HG02840 (cell line): ENCODE measurements around the gene ADGRB2.

ENCODE experiments used
- ATAC-seq: cut with Tn5 transposase; IDR thresholded peaks from one replicate; pipeline ENCODE4 v1.9.1; 2021; ENCODE audit warnings: mild to moderate bottlenecking, moderate library complexity, moderate number of reproducible peaks; ENCODE audit not compliant: unreplicated experiment, low FRiP score

Gene ADGRB2

DNA sequence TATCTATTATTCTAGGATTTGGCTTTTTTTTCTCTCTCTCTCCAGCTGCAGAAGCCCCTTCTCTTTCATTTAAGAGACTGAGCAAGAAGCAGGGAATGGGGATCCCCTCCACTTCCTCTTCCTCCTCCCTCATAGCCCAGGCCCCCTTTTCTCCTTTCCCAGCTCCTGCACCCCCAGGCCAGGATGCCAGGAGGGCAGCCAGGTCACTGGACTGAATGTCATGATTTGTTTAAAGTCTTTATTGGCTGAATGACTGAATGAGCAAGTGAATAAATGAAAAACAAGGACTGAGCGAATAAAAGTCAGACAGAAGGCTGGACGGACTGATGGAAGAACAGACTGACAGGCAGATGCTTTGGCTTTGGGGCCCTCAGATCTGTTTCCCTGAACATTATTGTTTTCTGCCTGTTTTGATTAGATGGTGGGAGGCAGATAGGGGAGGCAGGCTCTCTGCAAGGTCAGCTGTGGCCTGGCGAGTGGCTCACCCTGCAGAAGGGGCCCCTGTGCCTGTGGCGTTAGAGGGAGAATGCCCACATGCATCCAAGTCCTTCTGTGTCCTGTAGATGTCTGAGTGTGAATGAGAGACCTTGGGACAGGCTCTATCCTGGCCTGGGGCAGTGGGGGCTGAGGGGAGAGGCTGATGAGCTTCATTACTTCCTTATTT lies 20.3 kb upstream of the ADGRB2 start:
- no peak for ATAC-seq

DNA sequence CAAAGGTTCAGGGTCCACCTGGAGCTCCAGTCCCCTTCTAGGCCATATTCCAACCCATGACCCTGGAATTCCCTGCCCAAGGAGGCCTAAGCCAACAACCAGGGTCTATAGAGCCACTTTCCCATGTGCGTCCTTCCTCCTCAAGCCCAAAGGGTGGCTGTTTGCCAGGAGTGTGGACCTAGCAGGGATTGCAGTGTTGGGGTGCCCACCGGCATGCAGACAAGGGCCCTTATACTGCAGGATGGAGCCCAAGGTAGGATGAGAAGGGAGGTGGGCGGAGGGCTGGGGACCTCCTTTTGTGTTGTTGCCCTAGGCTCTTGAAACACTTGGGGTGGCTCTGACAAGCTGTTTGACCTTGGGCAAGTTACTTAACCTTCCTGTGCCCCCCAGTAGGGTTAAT lies 19.7 kb upstream of the ADGRB2 start:
- no peak for ATAC-seq

DNA sequence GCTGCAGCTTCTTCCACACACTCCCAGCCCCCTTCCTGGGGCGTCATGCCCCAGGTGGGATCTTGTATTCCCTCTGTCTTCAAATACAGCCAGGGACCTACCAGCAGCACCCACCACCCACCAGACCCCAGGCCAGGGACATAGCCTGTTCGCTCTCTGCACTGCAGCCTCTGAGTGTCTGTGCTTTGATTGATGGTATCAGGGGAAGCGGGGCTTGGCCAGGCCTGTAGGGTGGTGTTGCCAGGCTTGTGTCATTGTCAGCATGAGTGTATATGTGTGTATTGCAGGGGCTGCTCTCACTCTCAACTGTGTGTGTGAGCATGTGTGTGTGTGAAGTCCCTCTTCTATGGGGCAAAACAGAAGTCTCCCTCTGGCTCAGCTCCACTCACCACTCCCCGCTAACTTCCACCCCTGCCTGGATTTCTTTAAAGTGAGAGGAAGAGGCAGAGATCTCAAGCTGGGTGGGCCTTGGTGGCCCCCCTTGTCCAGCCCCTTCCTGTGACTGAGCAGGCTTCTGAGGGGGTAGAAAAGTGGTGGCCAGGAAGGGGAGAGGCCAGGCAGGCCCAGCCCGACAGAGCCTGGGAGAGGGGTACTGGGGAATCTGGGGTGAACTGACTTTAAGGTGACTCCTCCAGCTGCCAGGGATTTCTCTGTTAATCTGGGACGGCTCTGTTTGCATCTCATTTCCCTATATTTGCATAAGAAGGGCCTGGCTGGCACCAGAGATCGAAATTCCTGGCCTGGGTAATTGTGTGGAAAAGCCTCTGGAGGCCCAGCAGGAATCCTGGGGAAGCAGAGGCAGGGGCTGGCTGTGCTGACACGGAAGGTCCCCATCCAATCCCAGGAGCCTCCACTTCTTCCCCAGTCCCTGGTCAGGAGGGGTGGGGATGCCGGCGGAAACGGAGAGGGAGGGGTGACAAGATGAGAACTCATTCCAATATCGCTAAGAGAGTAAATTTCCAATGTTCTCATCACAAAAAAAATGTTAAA lies 18.6 kb upstream of the ADGRB2 start:
- no peak for ATAC-seq

DNA sequence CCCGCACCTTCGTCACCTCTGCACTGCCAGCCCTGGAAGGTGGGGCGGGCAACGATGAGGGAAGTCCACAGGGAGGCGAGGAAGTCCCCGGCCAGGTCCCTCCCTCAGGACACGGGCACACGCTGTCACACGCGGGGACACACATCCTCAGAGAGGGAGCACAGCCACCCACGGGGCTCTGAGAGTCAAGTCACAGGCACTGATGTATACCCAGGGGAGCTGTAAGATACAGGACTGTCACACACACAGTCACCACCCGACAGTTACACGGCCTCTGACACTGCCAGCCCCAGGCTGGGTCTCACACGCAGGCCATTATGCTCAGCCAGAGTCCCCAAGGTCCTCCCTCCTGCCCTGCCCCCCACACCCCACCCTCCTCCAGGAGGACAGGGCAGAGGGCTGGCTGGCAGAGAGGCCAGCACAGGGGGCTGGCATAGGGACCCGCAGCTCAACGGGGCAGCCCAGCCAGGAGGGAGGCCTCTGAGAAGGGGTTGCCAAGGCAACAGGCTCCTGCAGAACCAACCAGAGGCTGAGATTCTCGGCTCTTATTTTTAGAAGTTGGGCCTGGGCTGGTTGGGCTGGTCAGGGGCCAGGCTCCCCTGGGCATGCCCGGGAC lies 17.7 kb upstream of the ADGRB2 start:
- no peak for ATAC-seq

DNA sequence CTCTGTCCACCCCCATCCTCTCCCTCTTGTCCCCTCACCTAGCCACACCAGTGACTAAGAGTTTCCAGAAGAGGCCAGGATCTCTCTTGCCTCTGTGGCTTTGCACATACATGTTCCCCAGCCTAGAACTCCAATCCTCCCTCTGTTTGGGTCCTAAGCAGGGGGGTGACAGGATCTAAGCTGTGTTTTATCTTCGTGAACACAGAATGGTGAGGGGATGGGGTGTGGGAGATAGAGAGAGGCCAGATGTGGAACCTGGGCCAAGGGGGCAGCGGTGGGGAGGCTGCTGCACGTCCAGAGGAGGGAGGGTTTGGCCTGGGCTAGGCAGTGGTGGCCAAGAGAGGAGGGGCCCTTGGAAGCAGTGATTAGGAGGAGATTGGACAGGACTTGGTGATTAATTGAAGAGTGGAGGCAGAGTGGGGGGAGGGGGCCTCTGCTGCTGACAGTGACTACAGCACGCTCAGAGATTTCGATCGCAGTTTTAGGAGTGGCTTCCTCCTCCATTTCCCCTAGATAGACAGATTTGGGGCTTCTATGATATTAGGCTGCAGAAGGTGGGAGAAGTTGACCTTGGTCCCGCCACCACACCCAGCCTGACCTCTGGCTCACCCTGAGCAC lies 17.1 kb upstream of the ADGRB2 start:
- ATAC-seq, result no peak

DNA sequence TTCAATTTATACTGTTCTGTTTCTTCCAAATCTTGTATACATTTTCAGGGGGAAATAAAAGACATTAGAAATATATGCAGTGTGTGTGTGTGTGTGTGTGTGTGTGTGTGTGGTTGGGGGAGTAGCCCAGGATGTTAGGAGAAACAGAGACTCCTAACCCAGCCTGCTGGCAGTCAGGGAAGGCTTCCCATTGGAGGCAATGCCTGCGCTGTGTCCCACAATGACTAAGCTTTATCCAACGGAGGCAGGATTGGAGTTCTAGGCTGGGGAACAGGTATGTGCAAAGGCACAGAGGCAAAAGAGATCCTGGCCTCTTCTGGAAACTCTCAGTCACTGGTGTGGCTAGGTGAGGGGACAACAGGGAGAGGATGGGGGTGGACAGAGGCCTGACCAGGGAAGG lies 16.5 kb upstream of the ADGRB2 start:
- ATAC-seq, result no peak

DNA sequence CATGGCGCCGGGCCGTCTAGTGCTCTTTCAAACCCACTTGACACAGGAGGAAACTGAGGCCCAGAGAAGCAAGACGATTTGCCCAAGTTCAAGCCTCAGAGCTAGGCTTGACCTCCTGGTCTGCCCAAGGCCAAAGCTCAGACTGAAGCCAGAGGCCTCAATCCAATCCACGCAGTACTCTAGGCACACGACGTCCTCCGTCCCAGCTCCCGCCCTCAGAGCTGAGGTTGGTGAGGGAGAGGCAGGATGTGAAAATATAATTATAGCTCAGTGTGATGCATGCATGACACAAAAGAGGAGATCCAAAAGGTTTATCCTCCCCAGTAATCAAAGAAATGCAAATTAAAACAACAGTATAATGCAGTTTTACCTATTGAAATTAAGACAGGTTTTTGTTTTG lies 15.5 kb upstream of the ADGRB2 start:
- ATAC-seq, result no peak

DNA sequence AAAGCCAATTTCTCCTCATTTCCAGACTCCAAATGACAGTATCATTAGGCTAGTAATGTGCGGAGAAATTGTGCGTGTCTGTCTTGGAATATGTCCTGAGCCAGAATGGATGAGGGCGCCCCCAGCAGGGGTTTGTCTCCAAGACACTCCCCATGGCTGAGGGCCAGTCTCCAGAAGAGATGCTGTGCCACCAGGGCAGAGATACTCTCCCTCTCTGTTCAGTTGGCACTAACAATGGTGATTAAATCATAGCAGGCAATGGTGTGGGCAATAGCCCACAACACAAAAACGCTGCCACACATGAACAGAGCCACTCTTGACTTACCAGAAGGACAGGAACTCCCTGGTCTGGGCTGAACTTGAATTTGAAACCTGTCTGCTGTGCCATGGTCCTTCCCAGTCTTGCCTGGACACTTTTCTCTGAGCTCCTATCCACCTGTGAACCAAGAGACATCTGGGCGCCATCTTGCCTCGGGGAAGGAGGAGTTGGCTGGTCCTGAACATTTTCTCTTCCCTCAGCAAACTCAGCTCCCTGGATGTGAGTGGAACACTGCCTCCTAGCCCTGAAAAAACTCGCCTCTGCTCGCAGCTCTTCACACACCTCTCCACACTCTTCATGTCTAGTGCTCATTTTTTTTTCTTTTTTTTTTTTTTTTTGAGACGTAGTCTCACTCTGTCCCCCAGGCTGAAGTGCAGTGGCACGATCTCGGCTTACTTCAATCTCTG lies 14.8 kb upstream of the ADGRB2 start:
- no peak for ATAC-seq

DNA sequence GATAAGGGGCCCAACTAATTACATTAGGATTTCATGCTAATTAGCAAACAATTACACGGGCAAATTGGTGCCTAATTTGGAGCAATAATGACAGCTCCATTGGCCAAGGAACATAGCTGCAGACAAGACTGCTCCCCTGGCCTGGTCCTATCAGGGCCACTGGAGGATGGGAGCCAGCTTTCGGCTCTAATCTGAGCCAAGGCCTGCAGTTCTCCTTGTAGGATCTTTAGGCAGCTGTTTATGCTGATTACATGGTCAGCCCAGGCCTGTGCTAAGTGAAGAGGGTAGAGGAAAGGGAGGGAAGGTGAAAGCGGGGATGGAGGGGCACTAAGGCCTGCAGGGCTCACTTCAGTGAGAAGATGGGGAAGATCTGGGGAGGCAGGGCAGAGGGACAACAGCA lies 12.4 kb upstream of the ADGRB2 start:
- ATAC-seq, result no peak

DNA sequence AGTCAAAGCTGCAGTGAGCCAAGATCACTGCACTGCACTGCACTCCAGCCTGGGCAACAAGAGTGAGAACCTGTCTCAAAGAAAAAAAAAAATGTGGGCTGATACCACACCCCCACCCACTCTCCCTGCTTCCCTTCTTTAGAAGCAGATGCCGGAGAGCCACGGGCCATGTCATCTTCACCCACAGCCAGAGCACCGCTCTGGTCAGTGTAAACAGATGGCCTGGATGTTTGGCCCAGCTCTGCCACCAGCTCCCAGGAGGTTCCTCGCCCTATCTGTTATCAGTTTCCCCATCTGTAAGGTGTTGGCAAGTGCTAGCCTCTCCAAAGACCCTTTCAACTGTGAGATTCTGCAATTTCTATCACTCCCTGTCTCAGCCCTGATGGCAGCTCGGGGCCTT lies 11.9 kb upstream of the ADGRB2 start:
- ATAC-seq, result no peak

DNA sequence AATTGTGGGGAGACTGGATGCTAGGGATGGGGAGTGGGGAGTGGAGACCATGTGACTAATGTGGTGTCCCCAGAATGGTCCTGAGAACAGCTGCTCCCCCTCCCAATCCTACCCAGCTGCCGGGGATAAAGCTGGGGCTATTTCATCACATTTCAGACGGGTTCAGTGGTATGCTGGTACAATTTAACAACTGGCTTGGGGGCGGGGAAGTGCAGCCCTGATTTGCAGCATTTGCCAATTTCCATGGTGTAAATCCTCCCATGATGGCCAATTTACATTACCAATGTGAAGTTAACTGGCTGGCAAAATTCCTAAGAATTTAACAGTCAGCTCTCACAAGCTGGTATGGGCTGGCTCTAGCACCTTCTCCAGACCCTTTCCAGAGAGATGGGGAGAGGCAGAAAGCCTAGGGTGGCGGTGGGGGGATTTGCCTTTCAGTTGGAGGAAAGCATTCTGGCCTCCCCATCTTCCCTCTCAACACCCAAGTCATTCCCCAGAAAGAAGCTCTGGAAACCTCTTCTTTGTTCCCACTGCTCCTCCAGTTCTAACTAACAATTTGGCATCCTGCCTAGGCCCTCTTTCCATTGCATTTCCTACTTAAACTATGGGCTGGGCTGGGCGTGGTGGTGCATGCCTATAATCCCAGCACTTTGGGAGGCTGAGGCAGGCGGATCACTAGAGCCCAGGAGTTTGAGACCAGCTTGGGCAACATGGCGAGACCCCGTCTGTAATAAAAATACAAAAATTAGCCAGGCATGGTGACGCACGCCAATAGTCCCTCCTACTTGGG lies 11.3 kb upstream of the ADGRB2 start:
- no peak for ATAC-seq

DNA sequence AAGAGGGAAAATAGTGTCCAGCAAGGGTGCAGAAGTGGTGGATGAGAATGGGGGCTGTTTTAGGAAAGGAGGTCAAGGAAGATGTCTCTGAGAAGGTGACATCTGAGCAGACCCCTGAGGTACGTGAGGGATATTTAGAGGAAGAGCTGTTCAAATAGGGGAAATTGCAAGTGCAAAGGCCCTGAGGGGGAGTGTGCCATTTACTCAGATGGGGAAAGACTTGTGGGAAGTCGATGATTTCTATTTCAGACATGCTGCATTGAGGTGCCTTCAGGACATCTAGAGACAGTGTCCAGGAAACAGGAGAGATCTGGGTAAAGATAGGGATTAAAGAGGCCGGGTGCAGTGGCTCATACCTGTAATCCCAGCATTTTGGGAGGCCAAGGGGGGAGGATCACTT lies 10.4 kb upstream of the ADGRB2 start:
- ATAC-seq, result no peak

DNA sequence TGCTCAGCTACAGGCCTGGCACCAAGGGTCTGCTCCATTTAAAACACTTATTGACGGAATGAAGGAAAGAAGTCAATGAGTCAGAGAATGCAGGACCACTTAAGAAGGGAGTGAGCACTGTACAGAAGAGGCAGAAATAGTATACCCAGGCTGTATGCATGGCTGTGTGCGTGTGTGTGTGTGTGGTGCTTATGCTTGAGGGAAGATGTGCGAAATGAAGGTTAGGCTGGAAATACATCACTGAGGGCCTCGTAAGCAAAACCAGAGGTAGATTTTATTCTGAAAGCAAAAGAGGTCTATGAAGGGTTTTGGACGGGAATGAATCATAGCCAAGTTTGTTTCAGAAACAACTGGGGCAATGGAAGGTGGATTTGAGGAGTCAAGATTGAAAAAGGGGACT lies 9.7 kb upstream of the ADGRB2 start:
- ATAC-seq, result no peak

DNA sequence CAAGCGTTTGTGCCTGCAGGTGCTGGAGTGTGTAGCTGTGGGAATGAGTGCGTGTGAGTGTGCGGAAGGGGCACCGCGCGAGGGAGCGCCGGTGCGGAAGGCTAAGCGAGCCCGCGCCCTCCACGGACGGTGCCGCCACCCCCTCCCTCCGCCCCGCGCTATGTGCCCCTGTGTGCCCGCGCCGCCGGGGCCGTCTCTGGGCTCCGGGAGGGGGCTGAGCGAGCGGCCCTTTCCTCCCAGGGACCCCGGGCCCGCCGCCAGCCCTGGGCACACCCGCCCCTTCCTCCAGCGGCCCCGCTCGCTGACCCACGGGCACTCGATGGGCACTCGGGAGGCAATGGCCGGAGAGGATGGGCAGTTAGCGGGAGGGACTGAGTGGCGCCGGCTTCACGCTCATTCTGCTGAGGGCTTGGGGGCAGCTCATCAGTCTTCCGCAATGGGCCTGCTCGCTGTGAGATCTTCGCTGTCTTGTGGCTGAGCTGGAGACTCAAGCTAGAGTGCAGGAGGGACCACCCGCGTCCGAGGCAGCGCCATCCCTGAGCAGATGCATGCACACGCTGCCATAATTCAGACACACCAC lies 8.6 kb upstream of the ADGRB2 start:
- no peak for ATAC-seq

DNA sequence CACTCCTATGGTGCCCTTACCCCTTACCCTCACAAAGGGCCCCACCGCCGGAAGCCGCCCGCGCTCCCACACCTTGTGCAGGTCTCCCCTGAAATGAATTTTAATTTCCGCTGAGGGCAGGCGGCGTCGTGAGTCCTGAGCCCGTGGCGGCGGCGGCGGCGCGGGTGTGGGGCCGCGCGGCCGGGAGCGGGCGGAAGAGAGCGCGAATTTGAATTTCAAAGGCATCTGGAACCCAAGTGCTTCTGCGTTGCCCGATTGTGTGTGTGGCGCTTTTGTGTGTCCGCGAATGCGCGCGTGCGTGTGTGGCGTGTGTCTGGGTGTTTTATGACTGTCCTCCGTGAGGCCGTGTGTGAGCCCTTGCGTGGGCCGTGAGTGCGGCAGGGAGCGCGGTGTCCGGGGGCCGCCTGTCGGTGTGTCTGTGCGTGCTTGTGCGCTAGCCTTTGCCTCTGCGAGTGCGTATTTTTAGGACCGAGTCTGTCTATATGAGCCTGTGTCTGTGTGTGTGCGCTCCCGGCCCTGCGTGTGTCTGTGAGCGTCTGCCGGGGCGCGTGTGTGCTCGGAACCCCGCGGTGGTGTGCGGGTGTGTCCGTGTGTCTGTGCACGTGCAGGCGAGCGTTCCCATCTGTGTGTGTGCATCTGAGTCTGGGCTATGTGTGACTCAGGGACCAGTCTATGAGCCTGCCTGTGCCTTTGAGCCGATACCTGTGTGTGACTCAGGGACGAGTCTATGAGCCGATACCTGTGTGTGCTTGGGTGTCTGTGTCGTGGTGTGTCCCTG lies 7.9 kb upstream of the ADGRB2 start:
- ATAC-seq, result no peak

DNA sequence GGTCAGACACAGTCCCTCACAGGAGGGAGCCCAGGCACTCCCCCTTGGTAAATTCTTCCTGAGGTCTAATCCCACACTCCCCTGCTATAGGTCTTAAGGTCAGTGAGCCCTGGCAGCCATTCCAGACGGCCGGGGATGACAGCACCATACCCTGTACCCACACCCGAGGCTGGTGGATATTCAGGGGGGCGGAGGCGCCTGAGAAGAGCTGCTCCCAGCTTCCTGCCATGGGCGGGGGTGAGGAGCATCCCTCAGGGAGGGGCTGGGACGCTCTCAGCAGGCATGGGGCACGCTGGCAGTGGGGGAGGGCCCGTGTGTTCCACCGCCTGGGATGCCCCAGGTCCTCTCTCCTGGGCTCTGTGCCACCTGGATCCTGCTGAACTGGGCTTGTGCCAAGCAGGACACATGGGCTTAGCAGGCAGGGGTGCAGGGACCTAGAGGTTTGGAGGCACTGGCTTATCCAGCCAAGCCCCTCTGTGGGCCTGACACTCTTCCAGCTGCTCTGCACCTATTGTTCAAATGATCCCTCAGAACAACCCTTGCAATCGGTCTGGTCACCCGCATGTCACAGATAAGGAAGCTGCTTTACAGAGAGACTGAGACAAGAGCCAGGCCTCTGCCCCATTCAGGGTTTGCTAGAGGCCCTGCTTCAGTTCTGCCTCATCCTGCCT lies 5.7 kb upstream of the ADGRB2 start:
- no peak for ATAC-seq

DNA sequence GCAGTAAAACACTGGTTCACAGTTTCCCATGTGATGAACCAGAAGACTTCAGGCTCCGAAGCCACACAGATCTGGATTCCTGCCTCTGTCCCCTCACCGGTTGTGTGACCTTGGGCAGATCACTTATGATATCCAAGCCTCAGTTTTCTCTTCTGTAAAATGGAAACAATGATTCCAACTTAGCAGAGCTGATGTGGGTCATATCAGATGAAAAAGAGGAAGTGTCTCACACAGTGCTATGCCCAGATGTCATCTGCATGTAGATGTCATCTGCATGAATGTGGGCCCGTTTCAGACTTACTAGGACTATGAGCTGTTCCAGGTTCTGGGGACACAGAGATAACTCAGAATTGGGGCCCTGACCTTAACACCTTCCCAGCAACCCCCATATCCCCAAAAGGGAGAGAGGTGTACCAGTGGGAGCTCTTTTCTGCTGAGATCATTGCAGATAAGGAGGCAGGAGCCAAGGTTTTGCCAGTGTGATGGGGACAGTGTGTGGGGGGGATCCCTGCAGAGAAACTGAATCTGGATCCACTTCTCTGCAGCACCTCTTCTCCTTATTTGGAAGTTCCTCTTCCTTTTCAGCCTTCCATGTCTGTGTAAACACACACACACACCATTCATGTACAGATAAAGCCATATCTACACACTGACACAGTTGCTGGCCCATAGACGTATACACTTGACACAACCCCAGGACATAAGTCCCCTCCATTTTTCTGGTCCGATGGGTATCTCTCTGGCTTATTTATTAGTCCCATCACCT lies 5.0 kb upstream of the ADGRB2 start:
- no peak for ATAC-seq
